Smooth muscle cell of trachea (primary cell): Measurements from ENCODE around the gene KRT7. TPM values are rescaled to one million over a fixed set of nuclear protein-coding genes. Genes with fewer than 3 reads are reported as not detected.

Experiments used
- total RNA-seq: library from RNA; depleted of rRNA; stranded (reverse); fragments of >200 nt; gene quantifications from 2 replicates; pipeline ENCODE4 v1.2.1, GENCODE V29; 2014

KRT7 gene
- total RNA-seq = 7.8 and 8.7 TPM in 2 replicates

GRCh38 chr12:52232674-52233461 lies at the start of gene KRT7:
KRT7 (plus strand) TSS chr12:52233243; CDS start chr12:52233297, 54 bp downstream.

DNA sequence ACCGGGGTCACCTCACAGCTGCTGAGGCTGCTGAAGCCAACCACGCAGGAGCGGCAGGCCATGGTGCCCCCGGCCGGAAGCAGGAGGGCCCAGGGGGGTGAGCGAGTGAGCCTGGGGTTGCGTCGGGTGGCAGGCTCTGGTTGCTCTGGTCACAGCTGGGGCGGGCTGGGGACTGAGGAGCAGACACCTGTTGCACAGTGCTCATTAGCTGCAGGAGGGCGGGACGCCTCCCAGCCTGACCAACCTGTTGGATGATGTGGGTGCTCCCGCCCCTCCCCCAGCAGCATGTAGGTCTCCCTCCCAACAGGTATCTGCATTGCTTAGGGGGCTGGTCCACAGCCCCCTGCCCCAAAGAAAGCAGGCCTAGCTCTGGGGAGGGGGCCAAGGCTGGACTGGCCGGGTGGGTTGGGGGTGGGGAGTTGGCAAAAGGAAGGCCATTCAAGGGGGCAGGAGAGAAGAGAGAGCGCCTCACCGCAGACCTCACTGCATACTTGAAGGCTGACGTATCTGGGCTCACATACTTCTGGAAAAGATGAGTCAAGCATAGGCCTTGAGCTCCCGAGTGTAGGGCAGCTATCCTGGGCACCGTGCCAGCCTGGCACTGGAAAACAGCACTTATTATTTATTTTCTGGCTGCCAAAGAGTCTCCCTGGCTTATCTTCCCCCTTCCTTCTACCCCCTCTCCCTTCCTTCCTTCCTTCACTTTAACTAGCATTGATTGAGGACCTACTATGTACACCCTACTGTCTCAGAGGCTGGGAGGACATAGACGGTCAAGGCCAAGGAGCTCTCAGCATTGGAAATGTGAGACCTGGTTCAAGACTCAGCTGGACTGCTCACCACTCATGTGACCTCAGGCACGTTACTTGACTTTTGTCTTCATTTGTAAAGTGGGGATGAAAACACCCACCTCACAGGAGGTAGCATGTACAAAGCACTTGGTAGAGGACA lies 40.9 kb upstream of the KRT7 start, which contains the start of gene KRT80:
TSS of gene KRT80 (minus strand) at position 174 of the 951 bp plus-strand sequence. CDS start at position 62, 112 bp downstream.

GRCh38 chr12:52274521-52275120 lies 41.6 kb downstream of the KRT7 start, which contains the start of gene KRT86:
KRT86 (plus strand) TSS chr12:52274645; CDS start chr12:52301917, 27,272 bp downstream.

DNA sequence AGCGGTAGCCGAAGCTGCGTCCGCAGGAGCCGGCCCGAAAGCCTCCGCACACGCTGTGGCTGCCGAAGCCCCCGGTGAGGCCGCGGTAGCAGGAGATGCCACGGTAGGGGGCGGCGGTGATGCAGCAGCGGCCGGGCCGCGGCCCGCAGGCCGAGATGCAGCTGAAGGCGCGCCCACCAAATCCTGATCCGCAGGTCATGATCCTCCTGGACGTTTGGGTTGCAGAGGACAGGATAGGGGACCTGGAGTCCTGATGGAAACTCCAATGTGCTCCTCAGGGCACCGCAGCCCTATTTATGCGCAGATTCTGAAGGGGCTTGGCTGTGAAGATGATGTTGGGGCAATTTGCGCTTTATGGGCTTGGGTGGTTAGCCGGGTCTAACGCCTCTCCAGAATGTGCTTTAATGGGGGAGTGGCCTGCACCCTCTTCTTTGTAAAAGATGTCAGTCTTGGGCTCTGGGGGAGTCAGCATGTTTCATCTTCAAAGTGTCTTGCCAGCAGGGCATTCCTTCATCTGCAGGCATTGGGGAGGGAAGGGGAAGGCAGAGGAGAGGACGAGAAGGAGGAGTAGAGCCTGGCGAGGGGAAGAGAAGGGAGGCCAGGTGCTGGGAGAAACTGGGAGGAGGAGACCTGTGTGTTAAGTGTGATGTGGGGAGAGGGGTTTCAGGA lies 58.4 kb downstream of the KRT7 start, which contains the start of gene KRT81:
TSS of gene KRT81 (minus strand) at position 268 of the 669 bp plus-strand sequence. CDS start at position 199, 69 bp downstream.

Other genes starting within 250 kb of the KRT7 start
- gene TAMALIN, start 226.3 kb upstream of the KRT7 start, total RNA-seq = 15.9 and 19.8 TPM in 2 replicates
- 2.6 and 4.3 TPM in 2 replicates for gene NR4A1, start 181.8 kb upstream of the KRT7 start, total RNA-seq
- gene ATG101, start 163.3 kb upstream of the KRT7 start, total RNA-seq = 57.6 and 74.9 TPM in 2 replicates
- gene SMIM41, start 153.5 kb upstream of the KRT7 start, total RNA-seq = 4.5 and 4.8 TPM in 2 replicates
- gene KRT80, start 41.2 kb upstream of the KRT7 start, total RNA-seq = 0.44 TPM in 1 of 2 replicates, not detected in the other
- gene KRT86, start 41.4 kb downstream of the KRT7 start, total RNA-seq = not detected in 2 replicates
- gene KRT81, start 58.3 kb downstream of the KRT7 start, total RNA-seq = 0.15 TPM in 1 of 2 replicates, not detected in the other
- not detected in 2 replicates for gene KRT83, start 88.2 kb downstream of the KRT7 start, total RNA-seq
- not detected in 2 replicates for gene KRT85, start 134.2 kb downstream of the KRT7 start, total RNA-seq
- gene KRT84, start 152.4 kb downstream of the KRT7 start, total RNA-seq = not detected in 2 replicates
- not detected in 2 replicates for gene KRT82, start 173.1 kb downstream of the KRT7 start, total RNA-seq
- not detected in 2 replicates for gene KRT75, start 201.1 kb downstream of the KRT7 start, total RNA-seq
- not detected in 2 replicates for gene KRT6B, start 218.9 kb downstream of the KRT7 start, total RNA-seq
- gene KRT6C, start 240.6 kb downstream of the KRT7 start, total RNA-seq = not detected in 2 replicates